Tibial nerve (tissue), 4 donors: Measurements from ENCODE around the gene ANO10. TPM values are rescaled to one million over a fixed set of nuclear protein-coding genes. Genes with fewer than 3 reads are reported as not detected.

ENCODE experiments used
- DNase-seq, 2 donors: peaks; one replicate each; pipeline ENCODE4 v3.0.0-alpha.2; 2019; ENCODE audit warnings: low spot score in 2 of 2
- H3K27ac ChIP-seq, 4 donors: fragments of 200-600 bp; sonication (generic) in 3 of 4; one replicate each; pipeline ENCODE4 v1.5.1; 2017 to 2019; ENCODE audit warnings: mild to moderate bottlenecking in 1 of 4
- H3K27me3 ChIP-seq, 2 donors: fragments of 200-600 bp; sonication (generic) in 1 of 2; one replicate each; pipeline versions ENCODE4 v1.5.1 to v1.6.0; 2017 to 2019
- H3K36me3 ChIP-seq, 3 donors: fragments of 200-600 bp; sonication (generic); one replicate each; pipeline ENCODE4 v1.5.1; 2018 to 2019
- H3K4me1 ChIP-seq, 4 donors: fragments of 200-600 bp; sonication (generic) in 3 of 4; one replicate each; pipeline ENCODE4 v1.5.1; 2017 to 2019
- H3K4me3 ChIP-seq, 4 donors: fragments of 200-600 bp; sonication (generic) in 3 of 4; one replicate each; pipeline ENCODE4 v1.5.1; 2017 to 2019; ENCODE audit warnings: mild to moderate bottlenecking in 1 of 4, moderate library complexity in 1 of 4
- H3K9me3 ChIP-seq, 4 donors: fragments of 200-600 bp; sonication (generic) in 3 of 4; one replicate each; pipeline ENCODE4 v1.5.1; 2017 to 2019
- CTCF ChIP-seq, 5 experiments: fragments of 200-600 bp in 3 of 5; fragments of 450-650 bp in 2 of 5; sonication (generic) in 3 of 5; IDR thresholded peaks; one replicate each; pipeline ENCODE4 v1.5.1; 2016 to 2019; ENCODE audit warnings: antibody characterized with exemption in 5 of 5, mild to moderate bottlenecking in 3 of 5, moderate library complexity in 2 of 5
- EP300 ChIP-seq, 2 donors: sonication (generic); formaldehyde crosslinking; IDR thresholded peaks; one replicate each; pipeline ENCODE4 v1.6.1; 2017; ENCODE audit warnings: antibody characterized with exemption in 2 of 2, mild to moderate bottlenecking in 1 of 2
- POLR2A ChIP-seq, 2 donors: fragments of 450-650 bp; IDR thresholded peaks; one replicate each; pipeline ENCODE4 v1.6.1; 2017; ENCODE audit warnings: antibody characterized with exemption in 2 of 2, mild to moderate bottlenecking in 2 of 2, moderate library complexity in 2 of 2
- WGBS, 2 donors: methylation state at CpG; one replicate each; pipeline ENCODE4 v1.1.5; 2018; 5-methylcytosine and 5-hydroxymethylcytosine counted together
- total RNA-seq, 4 donors: library from RNA; depleted of rRNA; stranded (reverse); fragments of >200 nt; gene quantifications; one replicate each; pipeline ENCODE4 v1.1.0, GENCODE V29; 2016

The ANO10 gene
- total RNA-seq, 4 donors from 2014 or later = 19.4 to 28.8 (median 21.2) TPM

DNA sequence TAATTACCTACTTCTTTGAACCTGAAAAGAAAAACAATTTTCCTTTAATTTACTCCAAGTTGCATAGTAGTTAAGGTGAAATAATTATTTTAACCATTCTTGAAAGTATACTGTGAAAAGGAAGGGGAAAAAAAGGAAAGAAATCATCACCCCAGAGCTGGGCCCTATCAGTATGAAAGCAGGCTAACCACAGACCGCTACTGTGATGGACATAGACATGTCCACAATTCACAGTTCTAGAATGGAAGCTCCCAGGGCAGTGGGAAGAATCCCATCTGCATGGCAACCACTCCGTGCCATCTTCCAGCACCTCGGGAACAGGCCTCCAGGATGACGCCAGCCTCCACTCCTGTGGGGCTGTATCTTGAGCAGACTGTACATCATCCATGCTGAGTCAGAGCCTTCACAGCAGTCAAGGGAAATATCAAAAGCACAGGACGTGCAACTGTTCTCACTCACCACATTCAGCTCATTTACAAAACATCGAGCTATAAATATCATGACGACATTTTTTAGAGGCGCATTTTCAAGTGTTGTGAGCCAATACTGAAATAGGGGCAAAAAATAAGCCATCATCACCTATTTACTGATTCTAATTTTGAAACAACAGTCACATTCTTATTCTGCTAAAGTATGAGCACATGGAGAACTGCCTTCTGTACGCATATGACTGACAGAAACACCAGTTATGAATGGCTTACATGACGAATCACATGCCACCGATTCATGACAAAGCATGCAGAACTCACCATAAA, 215.7 kb downstream of the ANO10 start:
- Histone ChIP-seq H3K4me1 (no peaks in the 10 kb centered on the region), H3K27ac (no peak overlapping the region), H3K4me3 (no peak overlapping the region), H3K36me3 (peaks cover 0 to 4% (median 0%) of the 10 kb centered on the region in 3 donors), H3K27me3 (no peaks in the 10 kb centered on the region), H3K9me3 (no peaks in the 10 kb centered on the region)
- DNase-seq = no peak
- WGBS, 2 donors = 72 to 74% methylated on average over 11 of the region's 11 CpGs
- TF ChIP-seq CTCF (IDR thresholded peaks at IDR 0.05) (no peak), POLR2A (IDR thresholded peaks at IDR 0.05) (no peak), EP300 (IDR thresholded peaks at IDR 0.05) (no peak)

GRCh38 chr3:43400781-43401730, 220.8 kb downstream of the ANO10 start:
- no peak overlapping the region for H3K27ac ChIP-seq
- peaks cover 0 to 13% (median 0%) of the 10 kb centered on the region in 4 donors for H3K4me1 ChIP-seq
- no peak for DNase-seq
- no peaks in the 10 kb centered on the region for H3K27me3 ChIP-seq
- no peaks in the 10 kb centered on the region for H3K9me3 ChIP-seq
- H3K4me3 ChIP-seq = no peak overlapping the region
- no peaks in the 10 kb centered on the region for H3K36me3 ChIP-seq
- no peak for TF ChIP-seq POLR2A (IDR thresholded peaks at IDR 0.05)
- TF ChIP-seq EP300 (IDR thresholded peaks at IDR 0.05) = no peak
- TF ChIP-seq CTCF (IDR thresholded peaks at IDR 0.05) = no peak
- WGBS, 2 donors = 64 to 72% methylated on average over 9 of the region's 9 CpGs

GRCh38 chr3:43400167-43400566, 221.6 kb downstream of the ANO10 start:
- TF ChIP-seq POLR2A (IDR thresholded peaks at IDR 0.05) (no peak), CTCF (IDR thresholded peaks at IDR 0.05) (no peak), EP300 (IDR thresholded peaks at IDR 0.05) (no peak)
- H3K4me1 ChIP-seq = peaks cover 0 to 13% (median 0%) of the 10 kb centered on the region in 4 donors
- no peaks in the 10 kb centered on the region for H3K27me3 ChIP-seq
- H3K4me3 ChIP-seq = no peak overlapping the region
- H3K9me3 ChIP-seq = no peaks in the 10 kb centered on the region
- no peaks in the 10 kb centered on the region for H3K36me3 ChIP-seq
- no peak overlapping the region for H3K27ac ChIP-seq
- DNase-seq = no peak
- WGBS, 2 donors = 13 to 16% methylated on average over 1 of the region's 1 CpG

- WGBS, 2 donors = 70 to 75% methylated on average over 6 of the region's 6 CpGs
- Histone ChIP-seq H3K27ac (no peak overlapping the region), H3K9me3 (no peaks in the 10 kb centered on the region), H3K27me3 (no peaks in the 10 kb centered on the region), H3K4me3 (no peak overlapping the region), H3K36me3 (no peaks in the 10 kb centered on the region), H3K4me1 (peaks cover 0 to 21% (median 0%) of the 10 kb centered on the region in 4 donors)
- DNase-seq = no peak
- no peak for TF ChIP-seq CTCF (IDR thresholded peaks at IDR 0.05)
- no peak for TF ChIP-seq EP300 (IDR thresholded peaks at IDR 0.05)
- no peak for TF ChIP-seq POLR2A (IDR thresholded peaks at IDR 0.05)
Measured at GRCh38 chr3:43399034-43399433, 222.8 kb downstream of the ANO10 start.
